ENCODE results near the gene GRIK2. TPM values are rescaled to one million over a fixed set of nuclear protein-coding genes. Genes with fewer than 3 reads are reported as not detected.

The GRIK2 gene
- total RNA-seq, 4 donors from 2014 or later = 0.46 to 3.7 (median 1.8) TPM

DNA sequence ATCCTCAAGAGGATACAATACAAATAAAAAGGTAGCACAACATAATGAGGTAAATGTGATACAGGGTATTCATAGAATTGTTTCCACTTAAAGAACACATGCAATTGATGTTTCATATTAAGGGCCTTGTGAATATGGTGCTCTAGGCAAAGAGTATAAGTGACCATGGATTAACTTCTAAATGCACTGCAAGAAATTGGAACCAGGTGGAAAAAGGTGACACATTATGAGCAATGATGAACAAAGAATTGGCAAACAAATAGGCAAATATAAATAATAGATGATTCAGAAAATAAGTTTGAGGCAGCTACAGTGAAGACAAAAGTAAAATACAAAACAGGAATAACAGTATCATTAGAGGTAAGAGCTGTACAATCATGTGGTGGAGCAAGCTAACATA is 192.0 kb downstream of the GRIK2 start:
- no peak for DNase-seq (ENCODE audit: extremely low spot score)
- no peak overlapping the region for H3K4me3 ChIP-seq
- H3K27me3 ChIP-seq = no peaks in the 10 kb centered on the region
- TF ChIP-seq POLR2AphosphoS5 (IDR thresholded peaks at IDR 0.05) (no peak), EP300 (IDR thresholded peaks at IDR 0.05) (no peak), POLR2A (IDR thresholded peaks at IDR 0.05; ENCODE audit: low read depth) (no peak)
- TF ChIP-seq, protein P1, sequence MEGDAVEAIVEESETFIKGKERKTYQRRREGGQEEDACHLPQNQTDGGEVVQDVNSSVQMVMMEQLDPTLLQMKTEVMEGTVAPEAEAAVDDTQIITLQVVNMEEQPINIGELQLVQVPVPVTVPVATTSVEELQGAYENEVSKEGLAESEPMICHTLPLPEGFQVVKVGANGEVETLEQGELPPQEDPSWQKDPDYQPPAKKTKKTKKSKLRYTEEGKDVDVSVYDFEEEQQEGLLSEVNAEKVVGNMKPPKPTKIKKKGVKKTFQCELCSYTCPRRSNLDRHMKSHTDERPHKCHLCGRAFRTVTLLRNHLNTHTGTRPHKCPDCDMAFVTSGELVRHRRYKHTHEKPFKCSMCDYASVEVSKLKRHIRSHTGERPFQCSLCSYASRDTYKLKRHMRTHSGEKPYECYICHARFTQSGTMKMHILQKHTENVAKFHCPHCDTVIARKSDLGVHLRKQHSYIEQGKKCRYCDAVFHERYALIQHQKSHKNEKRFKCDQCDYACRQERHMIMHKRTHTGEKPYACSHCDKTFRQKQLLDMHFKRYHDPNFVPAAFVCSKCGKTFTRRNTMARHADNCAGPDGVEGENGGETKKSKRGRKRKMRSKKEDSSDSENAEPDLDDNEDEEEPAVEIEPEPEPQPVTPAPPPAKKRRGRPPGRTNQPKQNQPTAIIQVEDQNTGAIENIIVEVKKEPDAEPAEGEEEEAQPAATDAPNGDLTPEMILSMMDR (IDR thresholded peaks at IDR 0.05) = no peak
- H3K36me3 ChIP-seq = no peaks in the 10 kb centered on the region
- intact Hi-C loops (cut with DNase I) = no loop called here
- no peaks in the 10 kb centered on the region for H3K9me3 ChIP-seq
- H3K4me1 ChIP-seq = no peaks in the 10 kb centered on the region
- no peak overlapping the region for H3K27ac ChIP-seq (replicated peaks in 1 of 4)

DNA sequence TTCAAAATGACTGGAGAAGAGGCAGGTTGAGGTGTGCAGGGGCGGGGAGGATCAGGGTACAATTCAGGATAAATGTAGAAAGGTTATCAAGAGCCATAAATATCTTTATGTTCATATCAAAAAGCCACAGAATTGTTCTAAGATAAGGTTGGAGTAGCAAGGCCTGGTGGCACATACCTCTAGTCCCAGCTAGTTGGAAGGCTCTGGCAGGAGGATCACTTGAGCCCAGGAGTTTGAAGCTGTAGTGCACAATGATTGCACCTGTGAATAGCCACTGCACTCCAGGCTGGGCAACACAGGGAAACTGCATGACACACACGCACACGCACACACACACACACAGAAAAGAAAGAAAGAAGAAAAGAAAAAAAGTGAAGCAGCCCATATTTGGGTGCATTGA is 194.8 kb downstream of the GRIK2 start:
- no peaks in the 10 kb centered on the region for H3K27me3 ChIP-seq
- DNase-seq (ENCODE audit: extremely low spot score) = no peak
- no peak overlapping the region for H3K4me3 ChIP-seq
- H3K9me3 ChIP-seq = no peaks in the 10 kb centered on the region
- H3K4me1 ChIP-seq = peaks cover 0 to 5% (median 1%) of the 10 kb centered on the region in 4 donors
- no peak overlapping the region for H3K27ac ChIP-seq (replicated peaks in 1 of 4)
- no peaks in the 10 kb centered on the region for H3K36me3 ChIP-seq
- TF ChIP-seq POLR2A (IDR thresholded peaks at IDR 0.05; ENCODE audit: low read depth) = no peak
- intact Hi-C loops (cut with DNase I) = no loop called here
- WGBS = 88% methylated on average over 3 of the region's 3 CpGs

DNA sequence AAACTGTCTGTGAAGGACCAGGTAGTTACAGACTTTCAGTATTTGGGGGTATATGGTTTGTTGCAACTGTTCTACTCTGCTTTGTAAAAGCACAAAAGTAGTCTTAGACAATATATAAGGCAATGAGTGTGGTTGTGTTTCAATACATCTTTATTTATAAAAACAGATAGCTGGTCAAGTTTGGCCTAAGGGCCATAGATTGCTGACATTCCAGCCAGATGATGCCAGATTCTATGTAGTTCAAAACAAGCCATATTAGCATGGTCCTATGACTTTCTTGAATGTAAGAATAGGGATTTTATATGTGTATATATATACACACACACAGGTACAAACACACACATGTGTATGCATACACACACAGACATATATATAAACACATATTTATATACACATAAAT is 201.8 kb downstream of the GRIK2 start:
- TF ChIP-seq POLR2AphosphoS5 (IDR thresholded peaks at IDR 0.05) (no peak), EP300 (IDR thresholded peaks at IDR 0.05) (no peak), POLR2A (IDR thresholded peaks at IDR 0.05; ENCODE audit: low read depth) (no peak)
- TF ChIP-seq, protein P1 (IDR thresholded peaks at IDR 0.05) = no peak
- intact Hi-C loops (cut with DNase I) = no loop called here
- Histone ChIP-seq H3K27ac (replicated peaks in 1 of 4) (no peak overlapping the region), H3K4me3 (no peak overlapping the region), H3K4me1 (peaks cover 0 to 8% (median 1%) of the 10 kb centered on the region in 4 donors), H3K27me3 (no peaks in the 10 kb centered on the region), H3K9me3 (no peaks in the 10 kb centered on the region), H3K36me3 (no peaks in the 10 kb centered on the region)
- no peak for DNase-seq (ENCODE audit: extremely low spot score)

DNA sequence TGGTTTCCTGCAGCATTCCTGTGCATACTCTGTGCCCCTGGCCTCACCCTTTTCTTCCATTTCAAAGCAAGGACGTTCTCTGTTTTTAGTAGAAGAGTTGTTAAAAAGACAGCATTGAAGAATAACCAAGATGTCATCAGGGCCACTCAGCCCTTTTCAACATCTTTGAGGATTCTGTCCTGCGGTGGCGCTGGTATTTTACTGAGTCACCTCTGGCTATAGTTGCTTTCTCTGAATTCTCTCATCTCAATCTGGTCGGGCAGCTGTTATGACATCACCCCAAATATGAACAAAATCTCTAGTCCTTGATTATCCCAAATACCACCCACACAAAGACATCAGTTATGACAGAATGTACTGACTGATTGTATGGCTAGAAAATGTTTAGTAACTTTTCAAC is 204.2 kb downstream of the GRIK2 start:
- TF ChIP-seq POLR2A (IDR thresholded peaks at IDR 0.05; ENCODE audit: low read depth) (no peak), POLR2AphosphoS5 (IDR thresholded peaks at IDR 0.05) (no peak), EP300 (IDR thresholded peaks at IDR 0.05) (no peak)
- TF ChIP-seq, protein P1 (IDR thresholded peaks at IDR 0.05) = no peak
- Histone ChIP-seq H3K4me1 (peaks cover 0 to 8% (median 1%) of the 10 kb centered on the region in 4 donors), H3K27ac (replicated peaks in 1 of 4) (no peak overlapping the region), H3K27me3 (no peaks in the 10 kb centered on the region), H3K9me3 (no peaks in the 10 kb centered on the region), H3K4me3 (no peak overlapping the region), H3K36me3 (no peaks in the 10 kb centered on the region)
- WGBS = 52% methylated on average over 4 of the region's 4 CpGs
- intact Hi-C loops (cut with DNase I) = no loop called here
- DNase-seq (ENCODE audit: extremely low spot score) = no peak

DNA sequence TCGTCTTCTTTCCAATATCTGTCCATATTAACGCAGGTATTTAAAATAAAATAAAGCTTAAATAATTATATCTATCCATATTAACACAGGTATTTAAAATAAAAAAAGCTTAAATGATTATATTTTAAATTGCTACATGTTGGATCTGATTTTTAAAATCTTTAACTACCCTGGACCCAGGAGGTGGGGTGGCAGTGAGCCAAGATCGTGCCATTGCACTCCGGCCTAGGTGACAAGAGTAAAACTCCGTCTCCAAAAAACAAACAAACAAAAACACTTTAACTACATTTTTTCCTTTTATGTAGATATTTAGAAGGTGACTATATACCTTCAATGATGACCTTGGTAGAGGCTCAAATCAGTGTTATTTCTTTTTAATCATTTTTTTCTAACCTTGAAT is 211.9 kb downstream of the GRIK2 start:
- Histone ChIP-seq H3K36me3 (no peaks in the 10 kb centered on the region), H3K27ac (replicated peaks in 1 of 4) (no peak overlapping the region), H3K4me3 (no peak overlapping the region), H3K4me1 (no peaks in the 10 kb centered on the region), H3K27me3 (no peaks in the 10 kb centered on the region), H3K9me3 (no peaks in the 10 kb centered on the region)
- TF ChIP-seq POLR2A (IDR thresholded peaks at IDR 0.05; ENCODE audit: low read depth) = no peak
- TF ChIP-seq EP300 (IDR thresholded peaks at IDR 0.05) = no peak
- TF ChIP-seq POLR2AphosphoS5 (IDR thresholded peaks at IDR 0.05) = no peak
- TF ChIP-seq, protein P1 (IDR thresholded peaks at IDR 0.05) = no peak
- intact Hi-C loops (cut with DNase I) = no loop called here
- WGBS = 86% methylated on average over 5 of the region's 5 CpGs
- DNase-seq (ENCODE audit: extremely low spot score) = no peak

All from esophagus muscularis mucosa (tissue), 4 donors.